Measurements from ENCODE around the gene MTCH2. TPM values are rescaled to one million over a fixed set of nuclear protein-coding genes. Genes with fewer than 3 reads are reported as not detected.
"Not testable (repeated sequence)": the region's sequence is repeated elsewhere in the genome, so short reads cannot be mapped to it uniquely, and the experiment has no call there.

MTCH2 gene
- total RNA-seq, result 10 to 100 TPM; 87.8 to 91.7 TPM

GRCh38 chr11:47642099-47642855 lies at the start of gene MTCH2:
TSS of gene MTCH2 (minus strand) at chr11:47642559. CDS start at chr11:47642465, 94 bp downstream.
- no peaks in the 10 kb centered on the region for H3K27me3 Mint-ChIP-seq
- peak within 1 kb of the TSS; percentile 88 for H3K27ac Mint-ChIP-seq
- peaks cover 25% of the 10 kb centered on the region for H3K4me1 Mint-ChIP-seq
- peak; percentile 96 for DNase-seq
- POLR2A ChIA-PET, result interaction anchor here (0.7 to 3.6 kb wide), 7 partner anchors 9 to 127 kb away, joined by 3 to 20 read pairs (median 4); partner anchors contain the start of genes AGBL2, KBTBD4 and NDUFS3
- no peaks in the 10 kb centered on the region for H3K9me3 Mint-ChIP-seq
- CTCF ChIA-PET, result interaction anchor here (0.9 to 2.9 kb wide), 2 partner anchors 60 to 73 kb away, joined by 3 to 22 read pairs; partner anchors contain the start of gene AGBL2
- peaks cover 28% of the 10 kb centered on the region for H3K36me3 Mint-ChIP-seq (ENCODE audit: low read depth)
- peak within 1 kb of the TSS; percentile 96 for H3K4me3 Mint-ChIP-seq

- POLR2A ChIA-PET, result no interaction called here
- Mint-ChIP-seq H3K4me3 (no peak overlapping the region), H3K27me3 (no peaks in the 10 kb centered on the region), H3K36me3 (ENCODE audit: low read depth) (no peaks in the 10 kb centered on the region), H3K4me1 (peaks cover 8% of the 10 kb centered on the region), H3K9me3 (no peaks in the 10 kb centered on the region), H3K27ac (no peak overlapping the region)
- DNase-seq, result no peak
- CTCF ChIA-PET, result no interaction called here
These were observed 49.6 kb upstream of the MTCH2 start for GRCh38 chr11:47691979-47692378.

GRCh38 chr11:47689480-47689879 lies 47.1 kb upstream of the MTCH2 start:
- no peaks in the 10 kb centered on the region for H3K9me3 Mint-ChIP-seq
- H3K36me3 Mint-ChIP-seq (ENCODE audit: low read depth), result no peaks in the 10 kb centered on the region
- ChIA-PET POLR2A (no interaction called here), CTCF (no interaction called here)
- H3K4me1 Mint-ChIP-seq, result peaks cover 8% of the 10 kb centered on the region
- no peak for DNase-seq
- no peaks in the 10 kb centered on the region for H3K27me3 Mint-ChIP-seq
- H3K4me3 Mint-ChIP-seq, result no peak overlapping the region
- no peak overlapping the region for H3K27ac Mint-ChIP-seq

DNA sequence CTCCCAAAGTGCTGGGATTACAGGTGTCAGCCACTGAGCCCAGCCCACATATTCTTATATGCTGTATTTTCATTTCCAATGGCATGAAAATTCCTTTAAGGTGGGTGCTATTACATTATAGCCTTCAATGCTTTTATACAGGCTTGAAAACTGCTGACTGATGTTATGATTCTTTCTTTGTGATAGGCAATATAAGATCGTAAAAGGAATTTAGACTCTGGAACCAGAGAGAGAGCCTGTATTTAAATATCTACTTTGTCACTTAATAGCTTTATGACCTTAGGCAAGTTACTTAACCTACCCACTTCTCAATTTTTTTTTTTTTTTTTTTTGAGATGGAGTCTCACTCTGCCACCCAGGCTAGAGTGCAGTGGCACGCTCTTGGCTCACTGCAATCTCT lies 46.6 kb upstream of the MTCH2 start:
- CTCF ChIA-PET, result no interaction called here
- Mint-ChIP-seq H3K36me3 (ENCODE audit: low read depth) (no peaks in the 10 kb centered on the region), H3K27ac (no peak overlapping the region), H3K4me3 (no peak overlapping the region), H3K9me3 (no peaks in the 10 kb centered on the region), H3K27me3 (no peaks in the 10 kb centered on the region), H3K4me1 (peaks cover 8% of the 10 kb centered on the region)
- POLR2A ChIA-PET, result no interaction called here
- no peak for DNase-seq

GRCh38 chr11:47688111-47688510 lies 45.8 kb upstream of the MTCH2 start:
- H3K36me3 Mint-ChIP-seq (ENCODE audit: low read depth), result no peaks in the 10 kb centered on the region
- no peak overlapping the region for H3K4me3 Mint-ChIP-seq
- no peak overlapping the region for H3K27ac Mint-ChIP-seq
- H3K4me1 Mint-ChIP-seq, result peaks cover 8% of the 10 kb centered on the region
- CTCF ChIA-PET, result no interaction called here
- no peaks in the 10 kb centered on the region for H3K27me3 Mint-ChIP-seq
- DNase-seq, result no peak
- POLR2A ChIA-PET, result no interaction called here
- H3K9me3 Mint-ChIP-seq, result no peaks in the 10 kb centered on the region

DNA sequence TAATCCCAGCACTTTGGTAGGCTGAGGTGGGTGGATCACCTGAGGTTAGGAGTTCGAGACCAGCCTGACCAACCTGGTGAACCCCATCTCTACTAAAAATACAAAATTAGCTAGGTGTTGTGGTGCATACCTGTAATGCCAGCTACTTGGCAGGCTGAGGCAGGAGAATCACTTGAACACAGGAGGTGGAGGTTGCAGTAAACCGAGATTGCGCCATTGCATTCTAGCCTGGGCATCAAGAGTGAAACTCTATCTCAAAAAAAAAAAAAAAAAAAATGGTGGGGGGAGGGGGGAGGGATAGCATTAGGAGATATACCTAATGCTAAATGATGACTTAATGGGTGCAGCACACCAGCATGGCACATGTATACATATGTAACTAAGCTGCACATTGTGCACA lies 44.3 kb upstream of the MTCH2 start:
- H3K36me3 Mint-ChIP-seq (ENCODE audit: low read depth); DNase-seq; CTCF ChIA-PET; H3K27me3 Mint-ChIP-seq; H3K4me1 Mint-ChIP-seq; H3K27ac Mint-ChIP-seq; H3K9me3 Mint-ChIP-seq; H3K4me3 Mint-ChIP-seq; POLR2A ChIA-PET: not testable (repeated sequence)

GRCh38 chr11:47686151-47686550 lies 43.8 kb upstream of the MTCH2 start:
- H3K27ac Mint-ChIP-seq, result no peak overlapping the region
- H3K4me1 Mint-ChIP-seq, result no peaks in the 10 kb centered on the region
- ChIA-PET POLR2A (no interaction called here), CTCF (interaction anchor here (0.7 kb wide), 1 partner anchor 22 kb away, joined by 5 read pairs; no protein-coding TSS in a partner anchor)
- no peaks in the 10 kb centered on the region for H3K9me3 Mint-ChIP-seq
- H3K4me3 Mint-ChIP-seq, result no peak overlapping the region
- DNase-seq, result no peak
- H3K36me3 Mint-ChIP-seq (ENCODE audit: low read depth), result no peaks in the 10 kb centered on the region
- no peaks in the 10 kb centered on the region for H3K27me3 Mint-ChIP-seq

GRCh38 chr11:47675851-47676250 lies 33.5 kb upstream of the MTCH2 start:
- Mint-ChIP-seq H3K27ac (no peak overlapping the region), H3K9me3 (no peaks in the 10 kb centered on the region), H3K27me3 (no peaks in the 10 kb centered on the region), H3K4me1 (no peaks in the 10 kb centered on the region), H3K4me3 (no peak overlapping the region), H3K36me3 (ENCODE audit: low read depth) (no peaks in the 10 kb centered on the region)
- DNase-seq, result no peak
- CTCF ChIA-PET, result interaction anchor here (0.7 kb wide), 1 partner anchor 424 kb away, joined by 4 read pairs; no protein-coding TSS in a partner anchor
- POLR2A ChIA-PET, result no interaction called here

DNA sequence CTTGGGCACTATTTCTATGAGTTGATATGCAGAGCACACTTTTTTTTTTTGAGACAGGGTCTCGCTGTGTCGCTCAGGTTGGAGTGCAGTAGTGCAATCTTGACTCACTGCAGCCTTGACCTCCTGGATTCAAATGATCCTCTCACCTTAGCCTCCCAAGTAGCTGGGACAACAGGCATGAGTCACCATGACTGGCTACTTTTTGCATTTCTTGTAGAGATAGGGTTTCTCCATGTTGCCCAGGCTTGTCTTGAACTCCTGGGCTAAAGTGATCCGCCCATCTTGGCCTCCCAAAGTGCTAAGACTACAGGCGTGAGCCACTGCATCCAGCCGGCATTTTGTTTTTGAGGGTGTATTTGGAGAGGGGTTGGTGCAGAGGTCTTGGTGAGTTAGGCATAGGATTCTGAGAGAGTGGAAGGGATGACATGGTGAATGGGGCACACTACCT lies 29.9 kb upstream of the MTCH2 start:
- no peaks in the 10 kb centered on the region for H3K27me3 Mint-ChIP-seq
- no peak for DNase-seq
- no peaks in the 10 kb centered on the region for H3K36me3 Mint-ChIP-seq (ENCODE audit: low read depth)
- ChIA-PET CTCF (no interaction called here), POLR2A (no interaction called here)
- H3K27ac Mint-ChIP-seq, result no peak overlapping the region
- H3K9me3 Mint-ChIP-seq, result no peaks in the 10 kb centered on the region
- no peak overlapping the region for H3K4me3 Mint-ChIP-seq
- no peaks in the 10 kb centered on the region for H3K4me1 Mint-ChIP-seq

GRCh38 chr11:47669856-47670255 lies 27.5 kb upstream of the MTCH2 start:
- Mint-ChIP-seq H3K27me3 (no peaks in the 10 kb centered on the region), H3K4me3 (no peak overlapping the region), H3K4me1 (peaks cover 3% of the 10 kb centered on the region), H3K36me3 (ENCODE audit: low read depth) (no peaks in the 10 kb centered on the region), H3K9me3 (no peaks in the 10 kb centered on the region), H3K27ac (no peak overlapping the region)
- DNase-seq, result no peak
- ChIA-PET POLR2A (no interaction called here), CTCF (interaction anchor here (0.6 kb wide), 1 partner anchor 1967 kb away, joined by 4 read pairs; no protein-coding TSS in a partner anchor)

DNA sequence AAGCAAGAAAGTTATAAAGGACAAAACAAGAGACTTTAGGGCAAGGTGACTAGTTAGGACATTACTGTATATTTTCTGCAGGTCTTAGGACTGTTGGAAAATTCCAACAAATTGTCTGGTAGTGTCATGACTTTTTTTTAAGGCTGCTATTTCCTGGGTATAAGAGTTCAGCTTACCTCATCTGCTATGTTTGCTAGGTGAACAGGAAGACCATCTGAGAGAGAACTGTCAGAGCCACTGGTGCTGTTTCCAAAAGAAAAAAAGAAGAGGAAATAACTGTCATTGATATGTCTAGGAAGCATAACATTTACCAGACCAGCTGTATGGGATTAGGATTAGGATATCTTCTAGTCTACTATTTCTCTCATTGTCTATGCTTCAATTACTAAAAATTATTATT lies 26.3 kb upstream of the MTCH2 start:
- CTCF ChIA-PET, result no interaction called here
- DNase-seq, result no peak
- Mint-ChIP-seq H3K27ac (no peak overlapping the region), H3K27me3 (no peaks in the 10 kb centered on the region), H3K36me3 (ENCODE audit: low read depth) (no peaks in the 10 kb centered on the region), H3K4me1 (peaks cover 5% of the 10 kb centered on the region), H3K9me3 (no peaks in the 10 kb centered on the region), H3K4me3 (no peak overlapping the region)
- POLR2A ChIA-PET, result no interaction called here

DNA sequence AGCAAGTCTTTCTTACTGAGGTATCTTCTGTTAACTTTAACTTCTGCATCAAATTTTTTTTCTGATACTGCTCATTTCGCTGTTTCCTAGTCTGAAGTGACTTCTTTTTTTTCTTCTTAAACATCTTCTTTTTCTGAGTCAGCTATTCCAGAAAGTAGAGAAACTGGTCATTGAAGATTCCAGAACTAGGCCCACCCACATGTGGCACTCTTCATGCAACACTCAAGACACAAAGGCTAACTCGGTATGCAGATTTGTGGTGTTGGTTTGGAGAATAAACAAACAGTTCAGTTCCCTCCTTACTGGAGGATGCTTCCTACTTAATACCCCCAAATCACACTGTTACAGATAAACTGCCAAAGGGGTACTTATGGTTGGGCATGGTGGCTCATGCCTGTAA lies 25.2 kb upstream of the MTCH2 start:
- H3K9me3 Mint-ChIP-seq, result no peaks in the 10 kb centered on the region
- H3K4me3 Mint-ChIP-seq, result no peak overlapping the region
- H3K36me3 Mint-ChIP-seq (ENCODE audit: low read depth), result no peaks in the 10 kb centered on the region
- H3K27me3 Mint-ChIP-seq, result no peaks in the 10 kb centered on the region
- ChIA-PET CTCF (no interaction called here), POLR2A (no interaction called here)
- H3K27ac Mint-ChIP-seq, result no peak overlapping the region
- no peak for DNase-seq
- H3K4me1 Mint-ChIP-seq, result peaks cover 8% of the 10 kb centered on the region

DNA sequence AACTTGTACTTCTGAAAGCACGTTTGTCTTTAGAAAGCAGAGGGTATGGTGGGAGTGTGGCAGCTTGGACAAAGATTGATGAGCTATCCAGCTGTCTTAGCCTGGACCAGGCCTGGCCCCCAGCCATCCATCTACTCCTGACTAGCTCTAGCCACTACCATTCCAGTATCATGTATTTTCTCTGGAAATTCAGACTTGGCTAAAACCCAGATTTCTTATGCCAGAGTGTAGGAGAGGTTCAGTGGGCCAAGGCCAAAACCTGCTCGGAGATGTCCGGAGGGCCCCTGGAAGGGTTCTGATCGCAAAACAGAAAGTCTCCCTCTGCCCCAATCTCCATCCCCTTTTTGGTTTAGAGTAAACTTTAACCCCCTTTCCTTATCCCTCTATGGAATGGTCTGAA lies 24.8 kb upstream of the MTCH2 start:
- DNase-seq, result no peak
- Mint-ChIP-seq H3K9me3 (no peaks in the 10 kb centered on the region), H3K27ac (no peak overlapping the region), H3K4me1 (peaks cover 8% of the 10 kb centered on the region), H3K4me3 (no peak overlapping the region), H3K27me3 (no peaks in the 10 kb centered on the region), H3K36me3 (ENCODE audit: low read depth) (no peaks in the 10 kb centered on the region)
- ChIA-PET CTCF (no interaction called here), POLR2A (no interaction called here)

DNA sequence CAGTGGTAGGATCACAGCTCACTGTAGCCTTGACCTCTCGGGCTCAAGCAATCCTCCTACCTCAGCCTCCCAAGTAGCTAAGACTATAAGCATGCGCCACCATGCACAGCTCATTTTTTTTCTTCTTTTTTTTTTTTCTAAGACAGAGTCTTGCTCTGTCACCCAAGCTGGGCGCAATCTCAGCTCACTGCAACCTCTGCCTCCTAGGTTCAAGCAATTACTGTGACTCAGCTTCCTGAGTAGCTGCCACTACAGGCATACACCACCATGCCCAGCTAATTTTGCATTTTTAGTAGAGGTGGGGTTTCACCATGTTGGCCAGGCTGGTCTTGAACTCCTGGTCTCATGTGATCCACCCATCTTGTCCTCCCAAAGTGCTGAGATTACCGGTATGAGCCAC lies 22.6 kb upstream of the MTCH2 start:
- H3K36me3 Mint-ChIP-seq (ENCODE audit: low read depth); H3K4me1 Mint-ChIP-seq; H3K27ac Mint-ChIP-seq; H3K27me3 Mint-ChIP-seq; H3K4me3 Mint-ChIP-seq; H3K9me3 Mint-ChIP-seq: not testable (repeated sequence)
- peak; percentile 23 for DNase-seq
- ChIA-PET CTCF (interaction anchor here (0.7 to 1.2 kb wide), 2 partner anchors 16 to 52 kb away, joined by 3 read pairs; no protein-coding TSS in a partner anchor), POLR2A (interaction anchor here (0.9 to 2.3 kb wide), 2 partner anchors 50 to 101 kb away, joined by 3 to 7 read pairs; partner anchors contain the start of gene AGBL2)
